Measurements from ENCODE around the gene OAS2.

The OAS2 gene

DNA sequence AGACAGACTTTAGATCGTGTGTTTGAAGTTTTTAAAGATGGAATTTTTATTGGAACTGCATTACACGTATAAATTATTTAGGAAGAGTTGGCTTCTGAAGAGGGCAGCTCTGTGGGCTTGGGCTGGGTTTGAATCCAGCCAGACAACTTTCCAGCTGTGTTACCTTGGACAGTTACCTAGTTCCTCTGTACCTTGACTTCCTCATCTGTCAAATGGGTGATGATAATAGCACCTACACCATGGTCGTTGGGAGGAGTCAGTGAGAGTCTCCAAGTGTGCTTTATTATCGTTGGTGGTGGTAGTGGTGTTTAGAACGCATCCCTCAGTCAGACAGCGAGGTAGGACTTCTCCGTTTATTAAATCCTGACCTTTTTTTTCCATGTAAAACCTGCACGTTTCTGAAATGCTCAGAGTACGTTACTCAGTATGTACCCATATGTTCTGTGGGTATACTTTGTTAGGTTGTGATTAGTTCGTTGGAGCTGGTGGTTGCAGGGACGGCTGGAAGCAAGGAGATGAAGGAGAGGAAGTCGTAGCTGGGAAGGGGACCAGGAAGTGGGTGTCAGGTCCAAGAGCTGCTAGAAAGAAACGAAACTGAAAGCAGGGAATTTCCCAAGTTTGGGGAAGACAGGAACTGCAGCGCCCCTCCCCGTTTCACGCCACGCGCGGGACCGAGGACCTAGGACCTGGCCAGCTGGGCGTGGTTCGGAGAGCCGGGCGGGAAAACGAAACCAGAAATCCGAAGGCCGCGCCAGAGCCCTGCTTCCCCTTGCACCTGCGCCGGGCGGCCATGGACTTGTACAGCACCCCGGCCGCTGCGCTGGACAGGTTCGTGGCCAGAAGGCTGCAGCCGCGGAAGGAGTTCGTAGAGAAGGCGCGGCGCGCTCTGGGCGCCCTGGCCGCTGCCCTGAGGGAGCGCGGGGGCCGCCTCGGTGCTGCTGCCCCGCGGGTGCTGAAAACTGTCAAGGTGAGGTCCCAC, 40.3 kb upstream of the OAS2 start, which contains the start of gene OAS3:
TSS of gene OAS3 (plus strand) at position 734 of the 979 bp plus-strand sequence. CDS start at position 791, 57 bp downstream.
- Histone ChIP-seq H3K4me2 (ENCODE audit: low read length) (peak within 1 kb of the TSS; percentile 68), H3K18ac (ENCODE audit: low read length) (no peak within 1 kb of the TSS), H2BK12ac (ENCODE audit: low read length) (no peak within 1 kb of the TSS), H3K4ac (ENCODE audit: low read depth, low read length) (no peak within 1 kb of the TSS), H3K9me3 (ENCODE audit: insufficient read depth, low read depth, low read length) (no peaks in the 10 kb centered on the region), H4K91ac (ENCODE audit: low read depth, low read length) (no peak within 1 kb of the TSS), H3K36me3 (ENCODE audit: control insufficient read depth in 1 of 2, insufficient read depth in 2 of 2, low read length in 2 of 2) (no peaks in the 10 kb centered on the region), H2AFZ (ENCODE audit: insufficient read depth, low read length, poor library complexity) (peak within 1 kb of the TSS; percentile 21), H3K9ac (ENCODE audit: low read length) (no peak within 1 kb of the TSS), H3K14ac (ENCODE audit: low read length) (no peak within 1 kb of the TSS), H4K8ac (ENCODE audit: low read depth, low read length) (no peak within 1 kb of the TSS), H3K27ac (ENCODE audit: low read depth, low read length) (no peak within 1 kb of the TSS), H2BK120ac (ENCODE audit: insufficient read depth, low read length, poor library complexity) (no peak within 1 kb of the TSS), H3K4me3 (ENCODE audit: low read depth, low read length) (no peak within 1 kb of the TSS), H4K12ac (ENCODE audit: low read depth, low read length) (no peak within 1 kb of the TSS), H2AK5ac (ENCODE audit: low read length) (no peak within 1 kb of the TSS), H3K79me1 (ENCODE audit: low read length) (no peaks in the 10 kb centered on the region), H3K23ac (ENCODE audit: low read length) (no peak within 1 kb of the TSS), H2BK5ac (ENCODE audit: low read depth, low read length, poor library complexity) (no peak within 1 kb of the TSS), H3K4me1 (ENCODE audit: control insufficient read depth in 1 of 2, insufficient read depth in 2 of 2, low read length in 2 of 2) (no peaks in the 10 kb centered on the region), H3K27me3 (ENCODE audit: insufficient read depth, low read length) (peaks cover 4% of the 10 kb centered on the region), H3K79me2 (ENCODE audit: control insufficient read depth, insufficient read depth, low read length, poor library complexity) (no peaks in the 10 kb centered on the region)
- WGBS (ENCODE audit: extremely low coverage, insufficient coverage, insufficient read length), result 100% methylated on average over 1 of the region's 50 CpGs
- peak; percentile 84 to 92 for DNase-seq

DNA sequence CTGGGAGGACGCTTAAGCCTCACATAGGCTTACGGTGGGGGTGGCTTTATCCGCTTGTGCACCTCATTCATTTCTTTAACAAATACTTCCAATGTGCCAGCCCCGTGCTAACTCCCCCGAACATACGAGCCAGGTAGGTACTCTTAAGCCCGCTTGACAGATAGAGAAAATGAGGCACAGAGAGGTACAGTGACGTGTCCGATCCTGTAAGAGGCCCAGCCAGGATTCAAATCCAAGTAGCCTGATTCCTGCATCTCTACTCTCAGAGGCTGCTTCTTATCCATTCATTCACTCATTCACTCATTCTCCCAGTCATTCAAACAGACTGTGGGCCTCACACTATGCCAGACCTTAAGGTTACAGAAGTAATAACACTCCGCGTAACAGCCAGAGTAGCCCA, 39.6 kb upstream of the OAS2 start:
- H2BK120ac ChIP-seq (ENCODE audit: insufficient read depth, low read length, poor library complexity), result no peak overlapping the region
- WGBS (ENCODE audit: extremely low coverage, insufficient coverage, insufficient read length), result no CpG with 5 or more reads among the region's 11 CpGs

DNA sequence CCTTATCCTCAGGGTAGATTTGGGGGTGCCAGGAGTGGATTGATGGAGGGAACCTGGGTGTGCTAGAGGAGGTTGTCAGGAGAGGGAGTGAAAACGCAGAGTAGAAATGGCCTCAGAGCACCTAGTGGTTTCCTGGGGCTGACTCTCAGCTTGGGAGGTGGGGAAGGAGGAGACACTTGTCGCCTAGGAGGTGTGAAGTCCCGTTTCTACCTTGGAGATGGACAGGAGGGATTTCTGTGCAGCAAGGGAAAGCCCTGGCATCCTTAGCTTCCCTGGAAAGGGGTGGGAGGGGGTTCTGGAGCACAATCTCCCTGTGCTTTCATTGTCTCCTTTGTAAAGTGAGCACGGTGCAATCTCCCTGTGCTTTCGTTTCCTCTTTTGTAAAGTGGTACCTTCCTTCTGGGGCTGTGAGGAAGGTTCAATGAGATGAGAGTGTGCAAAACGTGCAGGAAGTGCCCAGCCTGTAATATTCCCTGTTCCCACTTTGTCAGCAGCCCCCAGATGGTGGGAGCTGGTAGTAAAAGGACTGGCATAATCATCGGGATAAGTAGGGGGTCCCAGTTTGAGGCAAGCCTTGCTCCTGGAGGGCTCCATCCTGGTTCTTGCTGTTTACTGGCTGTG, 38.4 kb upstream of the OAS2 start:
- Histone ChIP-seq H3K9me3 (ENCODE audit: insufficient read depth, low read depth, low read length) (no peaks in the 10 kb centered on the region), H2AK5ac (ENCODE audit: low read length) (no peak overlapping the region), H3K27me3 (ENCODE audit: insufficient read depth, low read length) (peaks cover 4% of the 10 kb centered on the region), H3K79me2 (ENCODE audit: control insufficient read depth, insufficient read depth, low read length, poor library complexity) (no peaks in the 10 kb centered on the region), H3K23ac (ENCODE audit: low read length) (no peak overlapping the region), H3K9ac (ENCODE audit: low read length) (no peak overlapping the region), H4K8ac (ENCODE audit: low read depth, low read length) (no peak overlapping the region), H3K4me3 (ENCODE audit: low read depth, low read length) (no peak overlapping the region), H2BK12ac (ENCODE audit: low read length) (no peak overlapping the region), H3K4me2 (ENCODE audit: low read length) (no peak overlapping the region), H2BK5ac (ENCODE audit: low read depth, low read length, poor library complexity) (no peak overlapping the region), H2BK120ac (ENCODE audit: insufficient read depth, low read length, poor library complexity) (no peak overlapping the region), H3K79me1 (ENCODE audit: low read length) (no peaks in the 10 kb centered on the region), H3K36me3 (ENCODE audit: control insufficient read depth in 1 of 2, insufficient read depth in 2 of 2, low read length in 2 of 2) (no peaks in the 10 kb centered on the region), H3K18ac (ENCODE audit: low read length) (no peak overlapping the region), H3K4me1 (ENCODE audit: control insufficient read depth in 1 of 2, insufficient read depth in 2 of 2, low read length in 2 of 2) (no peaks in the 10 kb centered on the region), H4K91ac (ENCODE audit: low read depth, low read length) (no peak overlapping the region), H3K14ac (ENCODE audit: low read length) (no peak overlapping the region), H2AFZ (ENCODE audit: insufficient read depth, low read length, poor library complexity) (no peak overlapping the region), H4K12ac (ENCODE audit: low read depth, low read length) (no peak overlapping the region), H3K27ac (ENCODE audit: low read depth, low read length) (no peak overlapping the region), H3K4ac (ENCODE audit: low read depth, low read length) (no peak overlapping the region)
- DNase-seq, result no peak
- no CpG with 5 or more reads among the region's 7 CpGs for WGBS (ENCODE audit: extremely low coverage, insufficient coverage, insufficient read length)

More for the DNA sequence above, 39.6 kb upstream of the OAS2 start:
- Histone ChIP-seq H3K9ac (ENCODE audit: low read length) (no peak overlapping the region), H3K27ac (ENCODE audit: low read depth, low read length) (no peak overlapping the region), H2BK12ac (ENCODE audit: low read length) (no peak overlapping the region), H3K18ac (ENCODE audit: low read length) (no peak overlapping the region), H2BK5ac (ENCODE audit: low read depth, low read length, poor library complexity) (no peak overlapping the region), H3K4me3 (ENCODE audit: low read depth, low read length) (no peak overlapping the region), H4K91ac (ENCODE audit: low read depth, low read length) (no peak overlapping the region), H4K8ac (ENCODE audit: low read depth, low read length) (no peak overlapping the region), H3K27me3 (ENCODE audit: insufficient read depth, low read length) (peaks cover 4% of the 10 kb centered on the region), H2AFZ (ENCODE audit: insufficient read depth, low read length, poor library complexity) (no peak overlapping the region), H3K4me1 (ENCODE audit: control insufficient read depth in 1 of 2, insufficient read depth in 2 of 2, low read length in 2 of 2) (no peaks in the 10 kb centered on the region), H3K9me3 (ENCODE audit: insufficient read depth, low read depth, low read length) (no peaks in the 10 kb centered on the region), H3K23ac (ENCODE audit: low read length) (no peak overlapping the region), H3K79me1 (ENCODE audit: low read length) (no peaks in the 10 kb centered on the region), H2AK5ac (ENCODE audit: low read length) (no peak overlapping the region), H3K14ac (ENCODE audit: low read length) (no peak overlapping the region), H4K12ac (ENCODE audit: low read depth, low read length) (no peak overlapping the region), H3K4ac (ENCODE audit: low read depth, low read length) (no peak overlapping the region), H3K79me2 (ENCODE audit: control insufficient read depth, insufficient read depth, low read length, poor library complexity) (no peaks in the 10 kb centered on the region), H3K36me3 (ENCODE audit: control insufficient read depth in 1 of 2, insufficient read depth in 2 of 2, low read length in 2 of 2) (no peaks in the 10 kb centered on the region), H3K4me2 (ENCODE audit: low read length) (peak overlapping the region; percentile 68)
- DNase-seq, result no peak

DNA sequence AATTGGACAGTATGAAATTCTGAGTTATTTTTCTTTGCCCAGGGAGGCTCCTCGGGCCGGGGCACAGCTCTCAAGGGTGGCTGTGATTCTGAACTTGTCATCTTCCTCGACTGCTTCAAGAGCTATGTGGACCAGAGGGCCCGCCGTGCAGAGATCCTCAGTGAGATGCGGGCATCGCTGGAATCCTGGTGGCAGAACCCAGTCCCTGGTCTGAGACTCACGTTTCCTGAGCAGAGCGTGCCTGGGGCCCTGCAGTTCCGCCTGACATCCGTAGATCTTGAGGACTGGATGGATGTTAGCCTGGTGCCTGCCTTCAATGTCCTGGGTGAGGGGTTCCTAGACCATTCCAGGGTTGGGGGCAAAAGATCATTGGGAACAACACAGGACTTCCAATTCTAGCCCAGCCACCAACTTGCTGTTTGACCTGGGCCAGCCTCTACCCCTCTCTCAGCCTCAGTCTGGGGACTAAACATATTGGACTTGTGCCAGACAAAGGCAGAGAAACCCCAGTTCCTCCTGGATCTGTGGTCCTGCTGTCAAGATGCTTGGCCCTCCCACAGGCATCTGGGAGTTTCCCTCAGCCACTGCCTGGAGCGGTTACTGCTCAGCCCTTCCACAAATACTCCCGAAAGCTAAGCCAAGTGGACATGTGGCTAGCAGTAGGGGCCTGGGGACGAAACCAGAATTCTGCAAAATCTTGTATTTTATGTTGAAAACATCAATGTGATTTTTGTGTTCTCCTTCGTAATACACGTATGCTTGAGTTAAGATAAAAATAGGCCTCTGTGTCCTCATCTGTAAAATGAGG, 36.6 kb upstream of the OAS2 start:
- Histone ChIP-seq H3K4ac (ENCODE audit: low read depth, low read length) (no peak overlapping the region), H3K36me3 (ENCODE audit: control insufficient read depth in 1 of 2, insufficient read depth in 2 of 2, low read length in 2 of 2) (no peaks in the 10 kb centered on the region), H2BK12ac (ENCODE audit: low read length) (no peak overlapping the region), H3K4me3 (ENCODE audit: low read depth, low read length) (no peak overlapping the region), H4K8ac (ENCODE audit: low read depth, low read length) (no peak overlapping the region), H3K27me3 (ENCODE audit: insufficient read depth, low read length) (peaks cover 4% of the 10 kb centered on the region), H3K9ac (ENCODE audit: low read length) (no peak overlapping the region), H3K27ac (ENCODE audit: low read depth, low read length) (no peak overlapping the region), H3K23ac (ENCODE audit: low read length) (no peak overlapping the region), H4K12ac (ENCODE audit: low read depth, low read length) (no peak overlapping the region), H3K18ac (ENCODE audit: low read length) (no peak overlapping the region), H3K9me3 (ENCODE audit: insufficient read depth, low read depth, low read length) (no peaks in the 10 kb centered on the region), H3K79me1 (ENCODE audit: low read length) (no peaks in the 10 kb centered on the region), H2AFZ (ENCODE audit: insufficient read depth, low read length, poor library complexity) (no peak overlapping the region), H3K79me2 (ENCODE audit: control insufficient read depth, insufficient read depth, low read length, poor library complexity) (no peaks in the 10 kb centered on the region), H2AK5ac (ENCODE audit: low read length) (no peak overlapping the region), H3K14ac (ENCODE audit: low read length) (no peak overlapping the region), H3K4me2 (ENCODE audit: low read length) (no peak overlapping the region), H4K91ac (ENCODE audit: low read depth, low read length) (no peak overlapping the region), H2BK5ac (ENCODE audit: low read depth, low read length, poor library complexity) (no peak overlapping the region), H2BK120ac (ENCODE audit: insufficient read depth, low read length, poor library complexity) (no peak overlapping the region), H3K4me1 (ENCODE audit: control insufficient read depth in 1 of 2, insufficient read depth in 2 of 2, low read length in 2 of 2) (no peaks in the 10 kb centered on the region)
- no CpG with 5 or more reads among the region's 16 CpGs for WGBS (ENCODE audit: extremely low coverage, insufficient coverage, insufficient read length)
- DNase-seq, result no peak

All from trophoblast cell (in vitro differentiated cells and primary cell).